ENCODE results near the gene ODAD4.

ODAD4 gene

GRCh38 chr17:41967921-41968578, 37.6 kb downstream of the ODAD4 start:
- DNase-seq (ENCODE audit: insufficient read length, low spot score) (no peak), FAIRE-seq (no peak)

DNA sequence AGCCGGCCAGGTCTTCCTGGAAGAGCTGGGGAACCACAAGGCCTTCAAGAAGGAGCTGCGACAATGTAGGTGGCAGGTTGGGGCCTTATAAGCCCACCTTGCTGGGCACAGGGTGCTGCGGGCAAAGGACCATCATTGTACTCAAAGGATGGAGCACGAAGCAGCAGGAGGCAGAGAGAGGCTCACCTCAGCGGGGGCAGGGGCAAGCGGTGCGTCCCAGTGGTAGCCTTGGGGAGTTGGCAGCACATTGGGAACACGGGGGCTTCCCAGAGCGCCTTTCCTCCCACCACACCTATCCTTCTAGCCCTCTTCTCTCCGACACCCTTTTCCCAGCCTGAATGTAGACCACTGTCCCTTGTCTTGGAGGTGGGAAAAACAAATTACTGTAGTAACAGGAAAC, 38.3 kb downstream of the ODAD4 start:
- FAIRE-seq (no peak), DNase-seq (ENCODE audit: insufficient read length, low spot score) (no peak)

GRCh38 chr17:41970901-41971331, 40.5 kb downstream of the ODAD4 start:
- DNase-seq (ENCODE audit: insufficient read length, low spot score): no peak
- peak; percentile 36 for FAIRE-seq

DNA sequence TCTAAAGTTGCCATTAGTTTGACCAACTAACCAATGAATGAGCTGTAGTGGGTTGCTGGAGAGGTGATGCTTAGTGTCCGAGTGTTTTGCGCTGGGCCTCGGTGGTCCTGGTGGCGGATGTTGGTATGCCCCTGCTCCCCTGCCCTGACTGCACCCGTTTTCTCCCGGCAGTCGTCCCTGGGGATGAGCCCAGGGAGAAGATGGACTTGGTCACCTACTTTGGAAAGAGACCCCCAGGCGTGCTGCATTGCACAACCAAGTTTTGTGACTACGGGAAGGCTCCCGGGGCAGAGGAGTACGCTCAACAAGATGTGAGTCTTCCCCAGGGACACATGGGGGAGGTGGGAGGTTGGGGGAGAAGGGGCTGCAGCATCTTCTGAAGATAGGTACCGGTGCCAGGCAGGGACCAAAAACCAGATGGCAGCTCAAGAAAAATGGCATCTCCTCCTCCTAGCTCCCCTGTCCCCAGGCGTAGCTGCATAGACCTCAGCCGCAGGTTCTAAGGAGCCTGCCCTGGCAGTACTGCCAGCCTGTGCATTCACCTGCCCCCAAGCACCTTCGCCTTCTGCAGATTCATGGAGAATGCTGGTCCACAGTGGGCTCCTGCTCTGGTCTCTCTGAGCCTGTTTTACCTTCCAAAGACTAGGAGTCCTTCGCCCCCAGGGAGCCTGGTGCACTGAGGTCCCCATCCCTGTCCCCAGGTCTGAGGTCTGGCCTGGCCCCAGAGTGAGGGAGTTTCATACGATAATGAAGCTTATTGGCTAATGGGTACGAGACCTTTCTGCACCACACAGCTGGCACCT, 41.5 kb downstream of the ODAD4 start:
- no peak for DNase-seq (ENCODE audit: insufficient read length, low spot score)
- FAIRE-seq: no peak

DNA sequence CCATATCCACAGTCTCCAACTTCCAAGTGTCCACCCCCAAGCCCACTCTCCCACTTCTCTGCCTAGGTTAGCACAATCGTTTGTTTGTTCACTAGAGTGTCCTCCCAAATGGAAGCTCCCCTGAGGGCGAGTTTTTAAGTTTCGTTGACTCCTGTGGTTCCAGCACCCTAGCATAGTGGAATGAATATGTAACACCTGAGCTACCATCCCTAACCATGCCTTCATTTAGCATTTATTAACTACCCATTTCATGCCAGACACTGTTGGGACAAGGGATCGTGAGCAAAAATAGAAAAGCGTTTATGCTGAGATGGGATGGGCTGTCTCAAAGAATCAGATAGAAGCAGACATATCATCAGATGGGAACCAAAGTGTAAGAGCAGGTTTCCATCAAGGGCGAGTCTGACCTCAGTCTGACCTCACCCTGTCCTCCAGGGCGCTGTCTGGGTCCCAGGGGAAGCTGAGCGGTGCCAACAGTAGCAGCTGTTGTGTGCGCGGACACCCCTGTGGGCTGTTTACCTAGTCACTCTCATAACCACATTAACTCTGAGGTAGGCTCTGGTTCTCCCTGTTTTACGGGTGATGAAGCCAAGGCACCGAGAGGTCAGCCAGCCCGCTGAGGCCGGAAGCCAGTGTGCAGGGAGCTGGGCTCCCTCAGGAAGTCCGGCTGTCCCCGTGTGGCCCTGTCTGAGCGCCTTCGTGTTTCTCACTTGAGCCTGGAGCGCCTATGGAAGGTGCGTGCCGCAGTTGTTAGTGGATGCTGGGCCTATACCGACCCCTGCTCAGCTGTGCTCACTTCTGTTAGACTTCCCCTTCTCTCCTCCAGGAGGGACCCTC, 42.4 kb downstream of the ODAD4 start:
- DNase-seq (ENCODE audit: insufficient read length, low spot score) (no peak), FAIRE-seq (peak; percentile 16)

DNA sequence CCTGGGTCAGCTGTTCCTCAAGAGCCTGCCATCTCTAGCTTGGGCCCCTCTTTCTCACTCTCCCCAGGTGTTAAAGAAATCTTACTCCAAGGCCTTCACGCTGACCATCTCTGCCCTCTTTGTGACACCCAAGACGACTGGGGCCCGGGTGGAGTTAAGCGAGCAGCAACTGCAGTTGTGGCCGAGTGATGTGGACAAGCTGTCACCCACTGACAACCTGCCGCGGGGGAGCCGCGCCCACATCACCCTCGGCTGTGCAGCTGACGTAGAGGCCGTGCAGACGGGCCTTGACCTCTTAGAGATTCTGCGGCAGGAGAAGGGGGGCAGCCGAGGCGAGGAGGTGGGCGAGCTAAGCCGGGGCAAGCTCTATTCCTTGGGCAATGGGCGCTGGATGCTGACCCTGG, 43.0 kb downstream of the ODAD4 start:
- FAIRE-seq: no peak
- no peak for DNase-seq (ENCODE audit: insufficient read length, low spot score)

- DNase-seq (ENCODE audit: insufficient read length, low spot score) (no peak), FAIRE-seq (no peak)
These were observed 43.6 kb downstream of the ODAD4 start for GRCh38 chr17:41974031-41974430.

DNA sequence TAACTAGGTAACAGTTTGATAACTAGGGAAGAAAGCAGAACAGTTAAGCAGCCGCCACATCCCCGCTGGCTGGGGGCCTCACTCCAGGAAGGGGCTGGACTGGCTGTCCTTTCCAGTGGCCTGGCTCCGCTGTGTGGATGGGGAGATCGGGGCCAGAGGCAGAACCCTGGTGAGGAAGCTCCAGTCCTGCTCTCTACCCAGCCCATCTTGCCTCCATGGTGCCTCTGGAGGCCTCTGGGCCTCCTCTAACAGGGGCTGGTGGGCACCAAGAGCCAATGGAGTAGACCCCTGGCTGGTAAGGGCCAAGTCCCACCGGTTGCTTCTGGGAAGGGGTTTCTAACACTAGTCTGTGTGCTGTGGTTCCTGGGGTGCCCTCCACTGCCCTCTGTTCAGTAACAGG, 44.2 kb downstream of the ODAD4 start:
- no peak for FAIRE-seq

DNA sequence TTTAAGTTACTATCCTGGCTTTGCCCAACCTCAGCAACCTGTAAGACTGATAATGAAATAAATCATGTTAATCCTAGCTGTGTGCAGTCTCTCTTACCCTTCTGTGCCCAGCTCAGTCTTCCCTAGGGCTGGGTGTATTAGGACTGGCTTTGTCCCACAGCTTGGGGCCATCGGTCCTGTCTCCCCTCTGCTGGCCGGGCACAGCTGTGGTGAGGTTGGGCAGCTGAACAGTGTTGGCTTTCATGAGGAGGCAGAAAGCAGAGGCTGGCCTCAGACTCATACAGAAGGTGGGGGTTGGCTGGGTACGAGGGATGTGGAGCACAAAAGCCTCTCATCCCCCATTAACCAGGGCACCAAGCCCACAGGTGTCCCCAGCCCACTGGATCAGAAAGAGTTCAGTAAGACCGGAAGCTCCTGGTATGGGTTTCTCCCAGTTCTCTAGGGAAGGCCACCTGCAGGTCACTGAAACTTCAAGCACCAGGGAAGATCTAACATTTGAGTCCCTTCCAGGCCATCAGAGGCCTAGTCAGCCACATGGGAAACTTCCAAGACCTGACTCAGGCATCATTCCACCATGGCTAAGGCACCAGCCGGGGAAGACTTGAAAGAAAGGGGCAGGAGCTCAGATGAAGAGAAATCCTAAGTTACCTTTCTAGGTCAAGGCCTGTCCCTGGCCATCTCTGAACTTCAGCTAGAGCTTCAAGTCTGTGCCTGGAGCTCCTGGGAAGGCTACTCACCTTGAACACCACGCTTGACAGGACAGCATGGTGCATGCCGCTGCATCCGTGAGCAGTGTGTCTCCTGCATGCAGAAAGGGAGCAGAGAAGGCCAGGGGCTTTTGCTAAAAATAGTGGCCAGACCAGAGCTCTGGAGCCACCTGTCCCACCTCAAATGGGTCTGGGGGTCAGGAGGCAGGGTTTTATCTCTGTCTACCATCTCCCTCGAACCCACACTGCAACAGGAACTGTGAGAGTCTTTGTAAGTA, 45.0 kb downstream of the ODAD4 start:
- no peak for FAIRE-seq
- no peak for DNase-seq (ENCODE audit: insufficient read length, low spot score)

More for the DNA sequence above, 44.2 kb downstream of the ODAD4 start:
- no peak for DNase-seq (ENCODE audit: insufficient read length, low spot score)

DNA sequence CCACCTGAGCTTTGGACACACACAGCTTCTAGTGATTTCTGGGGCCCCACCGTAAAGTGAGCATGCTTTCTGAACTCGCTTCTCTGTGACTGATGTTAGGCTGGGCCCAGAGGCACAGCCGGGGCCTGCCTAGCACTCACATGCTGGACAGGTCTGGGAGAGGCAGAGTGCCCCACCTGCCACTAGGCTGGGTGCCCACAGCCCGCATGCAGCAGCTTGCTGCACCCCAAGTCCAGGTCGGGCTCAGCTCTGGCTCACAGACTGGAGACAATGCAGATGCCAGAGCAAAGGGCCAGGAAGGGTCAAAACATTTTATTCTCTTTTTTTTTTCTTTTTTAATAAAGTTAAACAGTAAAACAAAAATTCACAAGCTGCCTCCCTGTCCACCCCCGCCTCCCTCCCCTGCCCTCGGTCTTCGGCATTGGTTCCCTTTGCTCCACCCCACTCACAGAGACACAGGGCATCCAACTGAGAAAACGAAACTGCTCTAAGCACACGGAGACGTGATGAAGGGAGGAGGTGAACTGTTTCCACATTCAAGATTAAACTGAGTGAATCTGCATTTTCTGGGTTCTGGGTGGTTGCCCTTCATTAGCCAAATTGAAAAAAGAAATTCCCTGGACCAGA, 45.8 kb downstream of the ODAD4 start:
- no peak for FAIRE-seq
- DNase-seq (ENCODE audit: insufficient read length, low spot score): no peak

DNA sequence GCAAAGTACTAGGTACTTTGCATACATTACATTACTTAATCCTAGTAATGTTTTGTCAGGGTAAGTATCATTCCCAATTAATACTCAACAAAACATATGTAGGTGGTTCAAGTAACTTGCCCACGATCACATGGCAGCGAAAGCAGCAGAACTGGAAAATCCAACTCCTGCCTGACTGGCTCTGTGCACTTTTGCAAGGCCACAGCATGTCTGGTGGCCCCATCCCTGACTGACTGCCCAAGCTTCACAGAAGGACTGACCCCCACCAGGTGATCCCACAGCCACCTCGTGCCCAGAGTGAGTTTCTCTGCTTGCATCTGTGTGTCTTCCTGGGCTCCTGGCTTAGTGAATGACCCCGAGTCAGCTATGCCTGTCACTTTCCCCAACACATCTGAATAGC, 47.6 kb downstream of the ODAD4 start:
- FAIRE-seq (no peak), DNase-seq (ENCODE audit: insufficient read length, low spot score) (no peak)

DNA sequence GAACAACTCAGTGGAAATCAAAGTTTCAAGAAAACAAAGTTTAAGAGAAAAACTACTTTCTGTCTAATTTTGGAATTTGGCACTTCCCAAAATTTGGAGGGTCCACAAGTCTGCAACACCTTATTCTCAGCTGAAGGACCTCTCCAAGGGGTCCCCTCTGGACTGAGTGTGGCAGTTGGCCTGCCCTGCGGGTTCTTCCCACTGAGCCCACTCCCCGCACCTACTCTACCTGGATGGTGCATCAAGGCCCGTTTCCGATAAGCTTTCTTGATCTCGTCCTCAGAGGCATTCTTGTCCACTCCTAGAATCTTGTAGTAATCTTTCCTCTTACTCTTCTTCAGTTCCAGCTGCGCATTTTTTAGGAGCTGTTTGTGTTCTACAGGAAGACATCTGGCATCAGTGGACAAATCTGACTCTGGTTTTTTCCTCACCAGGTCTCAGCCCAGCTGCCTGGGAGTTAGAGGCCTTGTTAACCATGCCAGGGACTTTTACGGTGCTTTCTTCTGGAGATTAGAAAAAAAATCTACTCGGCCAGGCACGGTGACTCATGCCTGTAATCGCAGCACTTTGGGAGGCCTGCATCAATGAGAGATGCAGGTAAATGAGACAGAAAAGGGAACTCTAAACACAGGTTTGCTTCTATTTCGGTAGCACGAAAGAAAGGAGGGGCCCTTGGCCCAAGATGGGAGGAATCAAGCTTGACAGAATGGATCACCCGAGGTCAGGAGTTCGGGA, 51.8 kb downstream of the ODAD4 start:
- FAIRE-seq (no peak), DNase-seq (ENCODE audit: insufficient read length, low spot score) (no peak)

- DNase-seq (ENCODE audit: insufficient read length, low spot score) (no peak), FAIRE-seq (no peak)
These were observed 54.0 kb downstream of the ODAD4 start for GRCh38 chr17:41984454-41984853.

DNA sequence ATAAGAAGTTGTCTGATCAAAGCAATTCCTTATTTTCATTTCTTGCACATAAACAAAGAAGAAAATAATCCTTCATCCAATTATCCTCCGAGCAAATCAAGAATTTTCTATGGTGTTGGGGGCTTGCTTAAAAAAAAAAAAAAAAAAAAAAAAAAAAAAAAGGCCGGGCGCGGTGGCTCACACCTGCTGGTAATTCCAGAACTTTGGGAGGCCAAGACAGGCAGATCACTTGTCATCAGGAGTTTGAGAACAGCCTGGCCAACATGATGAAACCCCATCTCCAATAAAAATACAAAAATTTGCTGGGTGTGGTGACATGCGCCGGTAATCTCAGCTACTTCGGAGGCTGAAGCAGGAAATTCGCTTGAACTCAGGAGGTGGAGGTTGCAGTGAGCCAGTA, 55.5 kb downstream of the ODAD4 start:
- FAIRE-seq (no peak), DNase-seq (ENCODE audit: insufficient read length, low spot score) (no peak)

- FAIRE-seq (no peak), DNase-seq (ENCODE audit: insufficient read length, low spot score) (no peak)
These were observed 56.2 kb downstream of the ODAD4 start for GRCh38 chr17:41986634-41987033.

- DNase-seq (ENCODE audit: insufficient read length, low spot score): no peak
- FAIRE-seq: no peak
These were observed 57.2 kb downstream of the ODAD4 start for GRCh38 chr17:41987642-41988041.

DNA sequence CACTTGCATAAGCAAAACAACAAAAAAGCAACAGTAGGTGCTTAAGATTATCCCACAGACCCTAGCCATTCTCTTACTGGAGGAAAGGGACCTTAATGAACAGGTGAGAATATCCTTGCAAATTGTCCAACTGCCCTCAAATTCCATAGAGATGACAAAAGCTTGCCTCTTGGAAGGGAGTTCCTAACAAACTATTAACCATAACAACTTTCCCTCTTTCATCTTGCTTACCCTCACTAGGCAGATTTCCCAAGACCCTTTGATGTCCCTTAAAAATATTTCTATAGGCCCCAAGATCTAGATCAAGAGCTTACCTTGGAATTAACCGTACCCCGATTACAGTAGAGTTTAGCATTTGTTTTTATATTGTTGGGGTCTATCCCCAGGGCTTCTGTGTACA, 58.0 kb downstream of the ODAD4 start:
- DNase-seq (ENCODE audit: insufficient read length, low spot score) (no peak), FAIRE-seq (no peak)

GRCh38 chr17:41989702-41990419, 59.4 kb downstream of the ODAD4 start:
- FAIRE-seq: peak; percentile 54
- no peak for DNase-seq (ENCODE audit: insufficient read length, low spot score)

Data from HTR-8/SVneo (cell line).